Measurements from ENCODE around the gene LRRC49. TPM values are rescaled to one million over a fixed set of nuclear protein-coding genes. Genes with fewer than 3 reads are reported as not detected.

LRRC49 gene
- total RNA-seq: 3.2 and 26.6 TPM in 2 replicates

GRCh38 chr15:70892002-70892911, at the start of gene LRRC49, which contains the start of gene THAP10:
LRRC49 (plus strand) TSS chr15:70892826; CDS start chr15:70892895, 69 bp downstream.
THAP10 (minus strand) TSS chr15:70892433; CDS start chr15:70892272, 161 bp downstream.

GRCh38 chr15:70853973-70854665, 38.5 kb upstream of the LRRC49 start, which contains the start of gene LARP6:
LARP6 (minus strand) TSS chr15:70854157; CDS start chr15:70854088, 69 bp downstream.

Other genes starting within 250 kb of the LRRC49 start
- gene UACA, start 129.3 kb upstream of the LRRC49 start, total RNA-seq: 33.1 and 36.4 TPM in 2 replicates
- gene LARP6, start 38.7 kb upstream of the LRRC49 start, total RNA-seq: 51.9 and 79.8 TPM in 2 replicates
- gene THAP10, start 393 bp upstream of the LRRC49 start, total RNA-seq: 2.2 and 2.5 TPM in 2 replicates
- gene THSD4, start 222.6 kb downstream of the LRRC49 start, total RNA-seq: 21.6 and 23.1 TPM in 2 replicates

Data from pericardium fibroblast (primary cell).